ENCODE measurements around the gene TSKS.

TSKS gene

GRCh38 chr19:49767381-49767780 is 4.3 kb upstream of the TSKS start:
- DNase-seq (ENCODE audit: insufficient read length, low spot score) (no peak), FAIRE-seq (no peak)

GRCh38 chr19:49766930-49767299 is 3.8 kb upstream of the TSKS start, which contains the start of gene AP2A1:
TSS of gene AP2A1 (plus strand) at chr19:49767001. CDS start at chr19:49767134, 133 bp downstream.
- no peak for FAIRE-seq
- DNase-seq (ENCODE audit: insufficient read length, low spot score), result no peak

- peak; percentile 99 for FAIRE-seq
- peak; percentile 99 for DNase-seq (ENCODE audit: insufficient read length, low spot score)
These were observed 3.2 kb upstream of the TSKS start for GRCh38 chr19:49766007-49766929.

GRCh38 chr19:49764341-49764740 is 1.2 kb upstream of the TSKS start:
- FAIRE-seq (no peak), DNase-seq (ENCODE audit: insufficient read length, low spot score) (no peak)

GRCh38 chr19:49761625-49762311 is 1.3 kb downstream of the TSKS start:
- FAIRE-seq (no peak), DNase-seq (ENCODE audit: insufficient read length, low spot score) (no peak)

- FAIRE-seq (no peak), DNase-seq (ENCODE audit: insufficient read length, low spot score) (no peak)
These were observed 1.9 kb downstream of the TSKS start for GRCh38 chr19:49761249-49761624.

GRCh38 chr19:49758292-49758691 is 4.8 kb downstream of the TSKS start:
- no peak for FAIRE-seq
- DNase-seq (ENCODE audit: insufficient read length, low spot score), result no peak

GRCh38 chr19:49755956-49756355 is 7.2 kb downstream of the TSKS start:
- DNase-seq (ENCODE audit: insufficient read length, low spot score) (no peak), FAIRE-seq (no peak)

GRCh38 chr19:49752701-49753100 is 10.4 kb downstream of the TSKS start:
- no peak for DNase-seq (ENCODE audit: insufficient read length, low spot score)

GRCh38 chr19:49749771-49750170 is 13.3 kb downstream of the TSKS start:
- FAIRE-seq (no peak), DNase-seq (ENCODE audit: insufficient read length, low spot score) (no peak)

More at GRCh38 chr19:49752701-49753100, 10.4 kb downstream of the TSKS start:
- no peak for FAIRE-seq

- FAIRE-seq, result no peak
These were observed 13.9 kb downstream of the TSKS start for GRCh38 chr19:49749055-49749716.

GRCh38 chr19:49746206-49746958 is 16.7 kb downstream of the TSKS start:
- DNase-seq (ENCODE audit: insufficient read length, low spot score) (no peak), FAIRE-seq (no peak)

More at GRCh38 chr19:49749055-49749716, 13.9 kb downstream of the TSKS start:
- DNase-seq (ENCODE audit: insufficient read length, low spot score), result no peak

- FAIRE-seq (no peak), DNase-seq (ENCODE audit: insufficient read length, low spot score) (no peak)
These were observed 18.1 kb downstream of the TSKS start for GRCh38 chr19:49744946-49745381.

- FAIRE-seq, result no peak
- no peak for DNase-seq (ENCODE audit: insufficient read length, low spot score)
These were observed 21.8 kb downstream of the TSKS start for GRCh38 chr19:49741210-49741844.

- DNase-seq (ENCODE audit: insufficient read length, low spot score), result no peak
- FAIRE-seq, result no peak
These were observed 23.2 kb downstream of the TSKS start for GRCh38 chr19:49739933-49740332.

GRCh38 chr19:49739098-49739497 is 24.0 kb downstream of the TSKS start:
- no peak for FAIRE-seq

GRCh38 chr19:49738268-49738667 is 24.8 kb downstream of the TSKS start:
- DNase-seq (ENCODE audit: insufficient read length, low spot score), result no peak
- FAIRE-seq, result no peak

More at GRCh38 chr19:49739098-49739497, 24.0 kb downstream of the TSKS start:
- no peak for DNase-seq (ENCODE audit: insufficient read length, low spot score)

GRCh38 chr19:49730166-49730565 is 32.9 kb downstream of the TSKS start:
- no peak for FAIRE-seq
- no peak for DNase-seq (ENCODE audit: insufficient read length, low spot score)

- no peak for DNase-seq (ENCODE audit: insufficient read length, low spot score)
- FAIRE-seq, result no peak
These were observed 35.7 kb downstream of the TSKS start for GRCh38 chr19:49727217-49728030.

Measured in GM19239 (cell line).